Body of pancreas (tissue), 4 donors: Measurements from ENCODE around the gene NEDD9.

Source experiments
- POLR2A ChIP-seq, 3 donors: fragments of 450-650 bp; IDR thresholded peaks; one replicate each; pipeline ENCODE4 v1.6.1; 2016; ENCODE audit warnings: antibody characterized with exemption in 3 of 3, mild to moderate bottlenecking in 2 of 3
- TF ChIP-seq, protein P1 (sequence below), 7 experiments: fragments of 450-650 bp in 4 of 7; fragments of 200-600 bp in 3 of 7; sonication (generic) in 3 of 7; IDR thresholded peaks; one replicate each; pipeline ENCODE4 v1.5.1; 2016 to 2019; ENCODE audit warnings: antibody characterized with exemption in 7 of 7

DNA sequence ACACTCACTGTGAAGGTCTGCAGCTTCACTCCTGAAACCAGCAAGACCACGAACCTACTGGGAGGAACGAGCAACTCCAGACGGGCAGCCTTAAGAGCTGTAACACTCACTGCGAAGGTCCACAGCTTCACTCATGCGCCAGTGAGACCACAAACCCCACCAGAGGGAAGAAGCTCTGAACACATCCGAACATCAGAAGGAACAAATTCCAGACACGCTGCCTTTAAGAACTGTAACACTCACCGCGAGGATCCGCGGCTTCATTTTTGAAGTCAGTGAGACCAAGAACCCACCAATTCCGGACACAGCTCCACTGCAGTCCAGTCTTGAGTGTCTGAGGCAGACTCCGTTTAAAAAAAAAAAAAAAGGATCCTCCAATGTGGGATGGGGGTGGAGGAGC lies 60.5 kb downstream of the NEDD9 start:
- TF ChIP-seq, protein P1, sequence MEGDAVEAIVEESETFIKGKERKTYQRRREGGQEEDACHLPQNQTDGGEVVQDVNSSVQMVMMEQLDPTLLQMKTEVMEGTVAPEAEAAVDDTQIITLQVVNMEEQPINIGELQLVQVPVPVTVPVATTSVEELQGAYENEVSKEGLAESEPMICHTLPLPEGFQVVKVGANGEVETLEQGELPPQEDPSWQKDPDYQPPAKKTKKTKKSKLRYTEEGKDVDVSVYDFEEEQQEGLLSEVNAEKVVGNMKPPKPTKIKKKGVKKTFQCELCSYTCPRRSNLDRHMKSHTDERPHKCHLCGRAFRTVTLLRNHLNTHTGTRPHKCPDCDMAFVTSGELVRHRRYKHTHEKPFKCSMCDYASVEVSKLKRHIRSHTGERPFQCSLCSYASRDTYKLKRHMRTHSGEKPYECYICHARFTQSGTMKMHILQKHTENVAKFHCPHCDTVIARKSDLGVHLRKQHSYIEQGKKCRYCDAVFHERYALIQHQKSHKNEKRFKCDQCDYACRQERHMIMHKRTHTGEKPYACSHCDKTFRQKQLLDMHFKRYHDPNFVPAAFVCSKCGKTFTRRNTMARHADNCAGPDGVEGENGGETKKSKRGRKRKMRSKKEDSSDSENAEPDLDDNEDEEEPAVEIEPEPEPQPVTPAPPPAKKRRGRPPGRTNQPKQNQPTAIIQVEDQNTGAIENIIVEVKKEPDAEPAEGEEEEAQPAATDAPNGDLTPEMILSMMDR (IDR thresholded peaks at IDR 0.05) = no peak
- TF ChIP-seq POLR2A (IDR thresholded peaks at IDR 0.05) = no peak
